Naive thymus-derived CD4-positive, alpha-beta T cell (primary cell): ENCODE results near the gene ZNF688. TPM values are rescaled to one million over a fixed set of nuclear protein-coding genes. Genes with fewer than 3 reads are reported as not detected.

Source experiments
- ATAC-seq: fragments of 150-1000 bp; cut with Tn5 transposase; 2 replicates; pipeline ENCODE4 v1.10.0; 2021; ENCODE audit warnings: mild to moderate bottlenecking, moderate library complexity
- CTCF ChIA-PET: fragments of 350-600 bp; sonication (Branson Sonifier 250); formaldehyde crosslinking; loops from one replicate; lab custom pipeline; 2021; ENCODE audit warnings: antibody characterized with exemption; lab: Charles Lee
- POLR2A ChIA-PET: fragments of 350-600 bp; sonication (Branson Sonifier 250); formaldehyde crosslinking; loops from one replicate; lab custom pipeline; 2021; ENCODE audit warnings: antibody characterized with exemption, inconsistent platforms; lab: Charles Lee
- DNase-seq, 9 donors: peaks; one replicate each; pipeline versions ENCODE4 v3.0.0 to v3.0.0-alpha.2; 2020 to 2022; ENCODE audit warnings: mixed read lengths in 1 of 9
- H3K27ac ChIP-seq: one replicate; pipeline ENCODE4 v1.7.0; 2013; ENCODE audit warnings: mild to moderate bottlenecking, low read depth, low read length, moderate library complexity
- H3K27me3 ChIP-seq, 2 donors: one replicate each; pipeline ENCODE4 v1.7.0; 2013; ENCODE audit warnings: low read length in 2 of 2, mild to moderate bottlenecking in 2 of 2, moderate library complexity in 2 of 2; ENCODE audit not compliant: control insufficient read depth in 2 of 2, insufficient read depth in 2 of 2
- H3K36me3 ChIP-seq, 3 experiments: 1 replicate in 2 of 3; 2 replicates in 1 of 3; pipeline ENCODE4 v1.7.0; 2013; ENCODE audit warnings: low read length in 3 of 3, mild to moderate bottlenecking in 3 of 3, moderate library complexity in 1 of 3; ENCODE audit not compliant: insufficient read depth in 3 of 3, control insufficient read depth in 2 of 3
- H3K4me1 ChIP-seq, 2 donors: one replicate each; pipeline ENCODE4 v1.7.0; 2013; ENCODE audit warnings: low read length in 2 of 2, mild to moderate bottlenecking in 2 of 2, moderate library complexity in 1 of 2; ENCODE audit not compliant: control insufficient read depth in 2 of 2, insufficient read depth in 2 of 2
- H3K4me3 ChIP-seq: 2 replicates; pipeline ENCODE4 v1.7.0; 2013; ENCODE audit warnings: mild to moderate bottlenecking, low read length
- H3K9me3 ChIP-seq, 3 experiments: 1 replicate in 2 of 3; 2 replicates in 1 of 3; pipeline ENCODE4 v1.7.0; 2013; ENCODE audit warnings: low read length in 3 of 3; ENCODE audit not compliant: control insufficient read depth in 2 of 3
- H3K27ac Mint-ChIP-seq, 9 donors: one replicate each; pipeline ENCODE4 v1.8.0; 2020 to 2022; ENCODE audit warnings: mixed read lengths in 9 of 9, mild to moderate bottlenecking in 8 of 9, moderate library complexity in 5 of 9, inconsistent platforms in 2 of 9
- H3K27me3 Mint-ChIP-seq, 5 donors: one replicate each; pipeline ENCODE4 v1.8.0; 2021 to 2022; ENCODE audit warnings: mixed read lengths in 5 of 5, mild to moderate bottlenecking in 1 of 5
- H3K36me3 Mint-ChIP-seq, 5 donors: one replicate each; pipeline ENCODE4 v1.8.0; 2020 to 2022; ENCODE audit warnings: mixed read lengths in 5 of 5, mild to moderate bottlenecking in 3 of 5, inconsistent platforms in 1 of 5
- H3K4me1 Mint-ChIP-seq, 7 donors: one replicate each; pipeline ENCODE4 v1.8.0; 2020 to 2022; ENCODE audit warnings: mixed read lengths in 7 of 7, mild to moderate bottlenecking in 3 of 7, inconsistent platforms in 1 of 7
- H3K4me3 Mint-ChIP-seq, 10 donors: one replicate each; pipeline ENCODE4 v1.8.0; 2020 to 2022; ENCODE audit warnings: mild to moderate bottlenecking in 10 of 10, mixed read lengths in 10 of 10, moderate library complexity in 6 of 10, inconsistent platforms in 2 of 10
- H3K9me3 Mint-ChIP-seq, 11 donors: one replicate each; pipeline ENCODE4 v1.8.0; 2020 to 2022; ENCODE audit warnings: mixed read lengths in 11 of 11, mild to moderate bottlenecking in 4 of 11, inconsistent platforms in 1 of 11, moderate library complexity in 1 of 11
- intact Hi-C, 2 donors: fragments of 100-400 bp; cut with micrococcal nuclease; formaldehyde crosslinking; loops; one replicate each; pipeline ENCODE4 v1.15.1; 2023
- polyA plus RNA-seq, 2 donors: library from polyadenylated mRNA; unstranded; fragments of 300-500 nt; fragmentation: Illumina TruSeq; gene quantifications; one replicate each; pipeline ENCODE4 v1.2.3, GENCODE V29; 2021
- total RNA-seq, 6 experiments: library from RNA in 5 of 6; stranded (reverse) in 5 of 6; gene quantifications; 1 replicate in 5 of 6; 2 replicates in 1 of 6; pipeline ENCODE4 v1.2.3 and lab custom pipeline; 2021 to 2026

The ZNF688 gene
- total and polyA plus RNA-seq, 7 experiments from 2014 or later, result 8.8 to 33.2 (median 21.5) TPM

- ATAC-seq, result no peak
- no peaks in the 10 kb centered on the region for H3K27me3 ChIP-seq
- peaks cover 0 to 25% (median 6%) of the 10 kb centered on the region in 7 donors for H3K4me1 Mint-ChIP-seq
- peak overlapping the region in 4 of 9 donors; percentile 26 to 69 (median 50) for H3K27ac Mint-ChIP-seq
- peaks cover 13 to 55% (median 14%) of the 10 kb centered on the region in 3 experiments for H3K36me3 ChIP-seq
- H3K27me3 Mint-ChIP-seq, result no peaks in the 10 kb centered on the region
- no peak for DNase-seq
- peaks cover 8 to 34% (median 13%) of the 10 kb centered on the region in 5 donors for H3K36me3 Mint-ChIP-seq
- peak overlapping the region in 1 of 10 donors; percentile 35 for H3K4me3 Mint-ChIP-seq
- H3K27ac ChIP-seq, result no peak overlapping the region
- H3K4me1 ChIP-seq, result no peaks in the 10 kb centered on the region
- intact Hi-C loops, result no loop called here
- H3K4me3 ChIP-seq, result no peak overlapping the region
- H3K9me3 ChIP-seq, result no peaks in the 10 kb centered on the region
- H3K9me3 Mint-ChIP-seq, result peaks cover 0 to 2% (median 0%) of the 10 kb centered on the region in 11 donors
- ChIA-PET POLR2A (interaction anchor here (0.6 to 1.5 kb wide), 7 partner anchors 12 to 50 kb away, joined by 3 to 6 read pairs (median 4); partner anchors contain the start of genes ZNF688 and ZNF764), CTCF (interaction anchor here (0.6 to 1.2 kb wide), 2 partner anchors 13 to 14 kb away, joined by 3 read pairs; no protein-coding TSS in a partner anchor)
These were observed 49.5 kb downstream of the ZNF688 start for GRCh38 chr16:30521873-30522641.

GRCh38 chr16:30521476-30521872 is 50.0 kb downstream of the ZNF688 start:
- ChIA-PET CTCF (no interaction called here), POLR2A (interaction anchor here (0.8 to 1.5 kb wide), 3 partner anchors 31 to 50 kb away, joined by 4 to 5 read pairs (median 4); partner anchors contain the start of genes ZNF688 and ZNF764)
- H3K4me3 ChIP-seq, result no peak overlapping the region
- no peak overlapping the region for H3K27ac ChIP-seq
- no peak for DNase-seq
- no peaks in the 10 kb centered on the region for H3K4me1 ChIP-seq
- H3K36me3 ChIP-seq, result peaks cover 17 to 56% (median 20%) of the 10 kb centered on the region in 3 experiments
- H3K9me3 Mint-ChIP-seq, result peaks cover 0 to 2% (median 0%) of the 10 kb centered on the region in 11 donors
- no peak overlapping the region for H3K4me3 Mint-ChIP-seq
- H3K27me3 Mint-ChIP-seq, result no peaks in the 10 kb centered on the region
- intact Hi-C loops, result no loop called here
- H3K27me3 ChIP-seq, result no peaks in the 10 kb centered on the region
- H3K9me3 ChIP-seq, result no peaks in the 10 kb centered on the region
- peak overlapping the region in 1 of 9 donors; percentile 3 for H3K27ac Mint-ChIP-seq
- peaks cover 0 to 27% (median 6%) of the 10 kb centered on the region in 7 donors for H3K4me1 Mint-ChIP-seq
- peaks cover 10 to 36% (median 15%) of the 10 kb centered on the region in 5 donors for H3K36me3 Mint-ChIP-seq
- no peak for ATAC-seq

Other genes starting within 250 kb of the ZNF688 start
- 10 to 100 TPM; 37.5 to 77.0 (median 64.6) TPM for gene CD2BP2, start 216.4 kb downstream of the ZNF688 start, total RNA-seq
- gene CD2BP2, start 216.4 kb downstream of the ZNF688 start, polyA plus RNA-seq, result 10 to 100 TPM; 18.7 to 24.4 TPM
- 10 to 100 TPM; 23.2 to 70.0 (median 45.2) TPM for gene TBC1D10B, start 201.2 kb downstream of the ZNF688 start, total RNA-seq
- gene TBC1D10B, start 201.2 kb downstream of the ZNF688 start, polyA plus RNA-seq, result 10 to 100 TPM in 1 of 2 donors, 1 to 10 TPM in 1; 7.6 to 13.6 TPM
- gene MYL11, start 196.9 kb downstream of the ZNF688 start, total RNA-seq, result 1 to 10 TPM in 2 of 5 experiments, under 1 TPM in 1, not detected in 2; 0.87 to 2.0 (median 1.6) TPM
- gene MYL11, start 196.9 kb downstream of the ZNF688 start, polyA plus RNA-seq, result not detected
- gene SEPTIN1, start 189.2 kb downstream of the ZNF688 start, total RNA-seq, result 100 to 1,000 TPM; 176 to 355 (median 183) TPM
- gene SEPTIN1, start 189.2 kb downstream of the ZNF688 start, polyA plus RNA-seq, result 100 to 1,000 TPM; 221 to 257 TPM
- gene ZNF48, start 176.3 kb downstream of the ZNF688 start, total RNA-seq, result 10 to 100 TPM in 3 of 5 experiments, 1 to 10 TPM in 2; 6.0 to 16.0 (median 15.6) TPM
- gene ZNF48, start 176.3 kb downstream of the ZNF688 start, polyA plus RNA-seq, result 10 to 100 TPM in 1 of 2 donors, 1 to 10 TPM in 1; 6.0 to 10.9 TPM
- 1 to 10 TPM; 1.2 to 9.0 (median 4.5) TPM for gene ZNF771, start 164.1 kb downstream of the ZNF688 start, total RNA-seq
- gene ZNF771, start 164.1 kb downstream of the ZNF688 start, polyA plus RNA-seq, result 1 to 10 TPM; 3.1 to 9.4 TPM
- 10 to 100 TPM; 11.6 to 74.1 (median 13.8) TPM for gene DCTPP1, start 141.7 kb downstream of the ZNF688 start, total RNA-seq
- 10 to 100 TPM; 75.0 to 81.1 TPM for gene DCTPP1, start 141.7 kb downstream of the ZNF688 start, polyA plus RNA-seq
- gene SEPHS2, start 125.8 kb downstream of the ZNF688 start, total RNA-seq, result 10 to 100 TPM; 20.9 to 69.6 (median 47.1) TPM
- 10 to 100 TPM; 61.2 to 83.9 TPM for gene SEPHS2, start 125.8 kb downstream of the ZNF688 start, polyA plus RNA-seq
- 100 to 1,000 TPM; 258 to 629 (median 436) TPM for gene ITGAL, start 99.0 kb downstream of the ZNF688 start, total RNA-seq
- gene ITGAL, start 99.0 kb downstream of the ZNF688 start, polyA plus RNA-seq, result 100 to 1,000 TPM; 110 to 135 TPM
- 1 to 10 TPM; 6.0 to 8.5 (median 7.3) TPM for gene ZNF768, start 45.1 kb downstream of the ZNF688 start, total RNA-seq
- gene ZNF768, start 45.1 kb downstream of the ZNF688 start, polyA plus RNA-seq, result 1 to 10 TPM; 1.6 to 2.4 TPM
- gene ZNF747, start 36.9 kb downstream of the ZNF688 start, total RNA-seq, result 10 to 100 TPM in 4 of 5 experiments, 1 to 10 TPM in 1; 9.1 to 17.4 (median 13.8) TPM
- 10 to 100 TPM in 1 of 2 donors, 1 to 10 TPM in 1; 8.9 to 11.7 TPM for gene ZNF747, start 36.9 kb downstream of the ZNF688 start, polyA plus RNA-seq
- gene ZNF764, start 13.3 kb downstream of the ZNF688 start, total RNA-seq, result 10 to 100 TPM; 11.9 to 20.9 (median 19.3) TPM
- gene ZNF764, start 13.3 kb downstream of the ZNF688 start, polyA plus RNA-seq, result 1 to 10 TPM; 4.5 to 6.8 TPM
- 10 to 100 TPM; 10.2 to 37.1 (median 21.4) TPM for gene ZNF785, start 14.0 kb upstream of the ZNF688 start, total RNA-seq
- 1 to 10 TPM; 2.6 to 4.4 TPM for gene ZNF785, start 14.0 kb upstream of the ZNF688 start, polyA plus RNA-seq
- gene ZNF689, start 38.7 kb upstream of the ZNF688 start, total RNA-seq, result 10 to 100 TPM in 4 of 5 experiments, 1 to 10 TPM in 1; 6.8 to 14.6 (median 12.4) TPM
- 10 to 100 TPM; 11.5 to 15.6 TPM for gene ZNF689, start 38.7 kb upstream of the ZNF688 start, polyA plus RNA-seq
- 10 to 100 TPM; 57.6 to 91.9 (median 82.5) TPM for gene PRR14, start 79.2 kb upstream of the ZNF688 start, total RNA-seq
- 10 to 100 TPM; 13.3 to 20.9 TPM for gene PRR14, start 79.2 kb upstream of the ZNF688 start, polyA plus RNA-seq
- gene FBRS, start 86.7 kb upstream of the ZNF688 start, total RNA-seq, result 100 to 1,000 TPM; 143 to 174 (median 164) TPM
- gene FBRS, start 86.7 kb upstream of the ZNF688 start, polyA plus RNA-seq, result 1 to 10 TPM; 2.6 to 5.0 TPM
- 100 to 1,000 TPM in 2 of 5 experiments, 10 to 100 TPM in 3; 82.6 to 111 (median 97.5) TPM for gene SRCAP, start 127.5 kb upstream of the ZNF688 start, total RNA-seq
- 10 to 100 TPM; 11.8 to 40.5 TPM for gene SRCAP, start 127.5 kb upstream of the ZNF688 start, polyA plus RNA-seq
- 10 to 100 TPM; 33.2 to 57.8 (median 46.7) TPM for gene PHKG2, start 176.7 kb upstream of the ZNF688 start, total RNA-seq
- 10 to 100 TPM; 37.2 to 43.5 TPM for gene PHKG2, start 176.7 kb upstream of the ZNF688 start, polyA plus RNA-seq
- gene CFAP119, start 190.3 kb upstream of the ZNF688 start, total RNA-seq, result 1 to 10 TPM; 2.3 to 5.9 (median 2.9) TPM
- under 1 TPM; 0.41 to 0.63 TPM for gene CFAP119, start 190.3 kb upstream of the ZNF688 start, polyA plus RNA-seq
- gene RNF40, start 190.6 kb upstream of the ZNF688 start, total RNA-seq, result 100 to 1,000 TPM in 3 of 5 experiments, 10 to 100 TPM in 2; 68.7 to 122 (median 114) TPM
- 10 to 100 TPM; 19.4 to 50.7 TPM for gene RNF40, start 190.6 kb upstream of the ZNF688 start, polyA plus RNA-seq
- 10 to 100 TPM in 1 of 5 experiments, 1 to 10 TPM in 4; 2.4 to 11.1 (median 4.2) TPM for gene ZNF629, start 215.5 kb upstream of the ZNF688 start, total RNA-seq
- 1 to 10 TPM in 1 of 2 donors, under 1 TPM in 1; 0.66 to 3.1 TPM for gene ZNF629, start 215.5 kb upstream of the ZNF688 start, polyA plus RNA-seq